Measurements from ENCODE around the gene DPYD. TPM values are rescaled to one million over a fixed set of nuclear protein-coding genes. Genes with fewer than 3 reads are reported as not detected.

The DPYD gene
- total and polyA plus RNA-seq, 9 of the 15 experiments (the other 6 are each of a cell fraction or from before 2014, with no cell fraction given), result 0.03 to 0.25 (median 0.08) TPM; not detected in 2

- TF ChIP-seq ZBTB40 (IDR thresholded peaks at IDR 0.05) (no peak), ZBTB40 (CRISPR knock-in tag; IDR thresholded peaks at IDR 0.05) (no peak), ZNF609 (CRISPR knock-in tag; IDR thresholded peaks at IDR 0.05; ENCODE audit: borderline replicate concordance) (no peak), MTA3 (IDR thresholded peaks at IDR 0.05; ENCODE audit: borderline replicate concordance) (no peak), UBTF (IDR thresholded peaks at IDR 0.05; ENCODE audit: borderline replicate concordance in 1 of 2, low read depth in 2 of 2, low read length in 2 of 2) (no peak), PKNOX1 (IDR thresholded peaks at IDR 0.05) (no peak), HNRNPL (IDR thresholded peaks at IDR 0.05; ENCODE audit: low read depth, low read length) (no peak), HDAC6 (IDR thresholded peaks at IDR 0.05; ENCODE audit: low read depth, low read length) (no peak)
Observed at GRCh38 chr1:97505816-97506215, 415.0 kb downstream of the DPYD start (continued).
